NT2/D1 (cell line): ENCODE data around the gene CPLANE2.

Source experiments
- SUZ12 ChIP-seq: IDR thresholded peaks from 2 replicates; pipeline ENCODE4 v1.6.1; 2011; ENCODE audit not compliant: insufficient read length, insufficient read depth; ENCODE audit errors: extremely low read depth
- ZNF274 ChIP-seq: IDR thresholded peaks from 2 replicates; pipeline ENCODE4 v1.6.1; 2011; ENCODE audit warnings: mild to moderate bottlenecking, low read depth, low read length

- TF ChIP-seq ZNF274 (no peak), SUZ12 (no peak)
These were observed 11.9 kb upstream of the CPLANE2 start for GRCh38 chr1:16248603-16249516.
